Peyer's patch (tissue), 4 donors: ENCODE data around the gene AKTIP.

ENCODE experiments used
- CTCF ChIP-seq, 6 experiments: fragments of 450-650 bp in 4 of 6; fragments of 200-600 bp in 2 of 6; sonication (generic) in 1 of 6; IDR thresholded peaks; one replicate each; pipeline ENCODE4 v1.5.1; 2017 to 2019; ENCODE audit warnings: antibody characterized with exemption in 6 of 6, mild to moderate bottlenecking in 3 of 6, moderate library complexity in 1 of 6
- POLR2A ChIP-seq, 2 donors: fragments of 450-650 bp; IDR thresholded peaks; one replicate each; pipeline ENCODE4 v1.5.1; 2017; ENCODE audit warnings: antibody characterized with exemption in 2 of 2, mild to moderate bottlenecking in 2 of 2, moderate library complexity in 2 of 2

DNA sequence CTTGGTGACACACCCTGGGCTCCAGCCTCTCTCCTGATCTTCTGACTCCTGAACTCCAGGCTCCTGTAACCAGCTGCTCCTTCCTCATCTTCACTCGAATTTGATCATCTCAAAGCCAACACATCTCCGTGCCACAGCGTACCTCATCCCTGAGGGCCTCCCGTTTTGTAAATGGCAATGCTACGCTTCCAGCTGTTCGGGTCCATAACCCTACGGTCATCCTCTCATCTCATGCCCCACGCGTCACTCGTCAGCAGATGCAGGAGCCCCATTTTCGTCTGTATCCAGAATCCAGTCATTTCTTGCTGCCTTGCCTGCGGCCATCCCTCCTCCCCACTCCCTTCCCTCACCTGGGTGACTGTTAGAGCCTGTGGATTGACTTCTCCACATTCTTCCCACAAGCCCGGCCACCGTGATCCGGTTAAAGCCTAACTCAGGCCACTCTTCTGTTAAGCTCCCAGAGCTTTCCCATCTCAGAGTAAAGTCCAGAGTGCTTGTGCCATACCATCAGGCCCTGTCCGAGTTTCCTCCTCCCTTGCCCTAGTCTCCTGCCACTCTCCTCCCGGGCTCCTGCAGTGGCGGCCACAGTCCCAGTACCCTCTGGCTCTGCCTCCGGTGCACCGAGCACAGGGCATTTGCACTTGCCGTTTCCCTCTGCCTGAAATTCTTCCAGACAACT is 20.3 kb upstream of the AKTIP start:
- TF ChIP-seq POLR2A (IDR thresholded peaks at IDR 0.05) (no peak), CTCF (IDR thresholded peaks at IDR 0.05) (no peak)
